Anterior cingulate cortex (tissue), 58 donors: Measurements from ENCODE around the gene GPR148.

Source experiments
- DNase-seq, 58 donors: peaks; one replicate each; lab custom pipeline; 2025; lab: John Stamatoyannopoulos, UW

GPR148 gene

DNA sequence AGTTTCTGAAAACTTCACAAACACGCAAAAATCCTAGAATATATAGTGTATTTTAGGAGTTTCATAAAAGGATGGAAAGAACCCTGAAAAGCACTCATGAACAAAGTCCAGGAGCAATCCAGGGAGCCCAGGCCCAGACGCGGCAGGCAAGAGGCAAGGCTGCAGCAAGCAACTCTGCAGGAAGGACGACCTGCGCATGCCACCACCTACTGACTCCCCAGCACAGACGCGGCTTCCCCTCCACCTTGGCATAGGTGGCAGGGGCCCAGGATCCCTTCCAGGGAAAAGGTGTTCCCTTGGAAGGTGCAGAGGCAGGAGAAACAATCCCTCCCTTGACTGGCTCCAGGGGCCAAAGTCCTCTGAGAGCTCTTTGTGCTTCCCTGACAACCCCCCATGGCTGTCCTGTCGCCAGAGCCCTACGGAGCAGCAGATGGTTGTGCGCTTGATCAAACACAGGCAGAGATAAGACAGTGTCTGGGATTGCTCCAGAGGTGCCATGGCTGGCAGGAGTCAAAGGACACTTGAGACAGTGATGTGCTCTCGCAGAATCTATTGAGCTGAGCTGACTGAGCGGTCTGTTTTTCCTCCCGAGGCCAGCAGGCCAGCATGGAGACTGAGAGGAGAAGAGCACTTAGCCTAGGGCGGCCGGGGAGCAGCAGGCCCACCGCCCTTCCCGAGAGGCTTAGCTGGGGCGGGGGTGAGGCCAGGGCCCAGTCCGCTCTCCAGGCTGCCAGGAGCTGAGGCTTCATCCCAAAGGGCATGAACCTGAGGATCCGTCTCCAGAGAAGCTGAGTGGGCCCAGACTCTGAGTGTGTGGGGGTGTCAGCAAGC is 15.6 kb downstream of the GPR148 start:
- no peak for DNase-seq

DNA sequence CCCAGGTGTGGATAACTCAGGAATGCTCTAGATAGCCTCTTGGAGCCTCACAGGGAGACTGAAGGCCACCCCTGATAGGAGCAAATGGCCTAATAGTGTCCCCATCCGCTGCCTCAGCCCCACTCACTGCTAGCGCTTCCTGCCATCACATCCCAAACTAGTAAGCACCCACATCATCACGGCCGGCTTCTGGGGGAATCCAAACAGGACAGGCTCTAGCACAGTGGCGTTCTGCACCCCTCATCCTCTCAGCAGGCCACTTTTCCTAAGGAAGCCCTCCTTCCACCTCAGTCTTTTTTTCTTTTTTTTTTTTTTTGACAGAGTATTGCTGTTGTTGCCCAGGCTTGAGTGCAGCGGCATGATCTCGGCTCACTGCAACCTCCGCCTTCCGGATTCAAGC is 20.2 kb downstream of the GPR148 start:
- no peak for DNase-seq

DNA sequence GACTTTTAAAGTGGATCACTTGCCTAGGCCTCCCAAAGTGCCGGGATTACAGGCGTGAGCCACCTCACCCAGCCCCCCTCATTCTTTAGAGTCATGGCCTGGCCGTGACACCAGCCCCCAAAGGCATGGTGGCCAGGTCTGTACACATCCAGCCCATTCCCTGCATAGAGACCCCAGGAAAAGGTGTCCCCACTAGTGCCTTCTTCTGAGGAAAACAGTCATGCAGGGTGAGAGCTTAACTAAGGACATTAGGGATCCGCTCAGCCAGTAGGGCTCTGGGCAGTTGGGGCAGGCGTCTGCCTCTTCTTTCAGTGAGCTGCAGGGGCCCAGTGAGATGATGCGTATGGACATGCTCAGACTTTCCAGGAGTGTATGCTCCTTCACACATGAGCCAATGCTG is 20.8 kb downstream of the GPR148 start:
- DNase-seq = no peak

DNA sequence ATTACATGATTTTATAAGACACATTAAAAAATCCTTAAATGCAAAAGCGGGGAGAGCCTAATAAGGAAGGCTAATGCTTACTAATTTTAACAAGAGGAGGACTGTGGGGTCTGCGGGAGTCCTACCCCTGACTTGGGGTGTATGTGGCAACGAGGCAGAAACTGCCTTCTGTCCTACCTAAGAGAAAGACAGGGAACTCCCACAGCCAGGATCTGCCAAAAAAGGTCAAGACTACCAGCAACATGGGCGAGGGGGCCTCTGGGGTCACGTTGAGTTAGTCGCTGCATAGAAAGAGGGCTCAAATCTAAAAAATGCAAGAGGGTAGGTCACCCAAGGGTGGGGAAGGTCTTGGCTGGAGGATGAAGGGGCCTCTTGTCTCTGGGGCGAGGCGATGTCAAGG is 25.9 kb downstream of the GPR148 start:
- DNase-seq = no peak

DNA sequence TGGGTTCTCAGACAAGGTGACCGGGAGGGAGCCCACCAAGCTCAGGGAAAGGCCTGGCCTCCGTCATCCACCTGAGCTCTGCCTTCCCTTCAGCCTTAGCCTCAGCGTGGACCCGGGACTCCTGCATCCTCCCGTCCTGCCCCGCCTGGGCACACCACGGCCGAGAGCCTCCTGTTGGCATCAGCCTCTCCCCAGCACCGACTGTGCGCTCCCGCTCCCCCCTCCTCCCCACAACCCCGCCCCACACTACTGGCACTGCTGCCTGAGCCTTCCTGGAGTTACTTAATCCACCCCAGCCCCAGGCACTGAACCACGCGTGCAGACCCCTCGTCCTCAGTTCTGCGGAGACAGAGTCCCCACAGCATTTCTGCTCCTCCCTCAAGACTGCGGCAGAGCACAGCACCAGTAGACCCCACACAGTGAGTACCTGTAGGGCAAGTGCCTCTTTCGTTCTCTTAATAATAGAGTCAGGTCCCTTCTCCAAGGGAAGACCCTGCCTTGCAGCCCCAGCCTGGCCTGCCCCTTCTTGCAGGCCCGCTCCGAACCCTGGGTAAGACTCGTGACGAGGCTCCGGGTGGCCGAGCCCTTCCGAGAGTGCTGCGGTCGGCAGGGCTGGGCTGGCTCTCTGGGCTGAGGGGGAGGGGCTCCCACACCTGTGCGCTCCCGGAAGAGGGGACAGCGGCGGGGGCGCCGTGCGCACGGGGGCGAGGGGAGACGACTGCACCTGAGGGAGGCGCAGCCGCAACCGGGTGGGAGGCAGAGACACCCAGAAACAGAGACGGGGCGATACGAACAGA is 26.6 kb downstream of the GPR148 start, which contains the start of gene AMER3:
AMER3 (plus strand) TSS at position 285 of the 797 bp plus-strand sequence. CDS start 6,533 bp downstream, outside the sequence.
- peak in 20 of 58 donors; percentile 15 to 67 (median 42) for DNase-seq

DNA sequence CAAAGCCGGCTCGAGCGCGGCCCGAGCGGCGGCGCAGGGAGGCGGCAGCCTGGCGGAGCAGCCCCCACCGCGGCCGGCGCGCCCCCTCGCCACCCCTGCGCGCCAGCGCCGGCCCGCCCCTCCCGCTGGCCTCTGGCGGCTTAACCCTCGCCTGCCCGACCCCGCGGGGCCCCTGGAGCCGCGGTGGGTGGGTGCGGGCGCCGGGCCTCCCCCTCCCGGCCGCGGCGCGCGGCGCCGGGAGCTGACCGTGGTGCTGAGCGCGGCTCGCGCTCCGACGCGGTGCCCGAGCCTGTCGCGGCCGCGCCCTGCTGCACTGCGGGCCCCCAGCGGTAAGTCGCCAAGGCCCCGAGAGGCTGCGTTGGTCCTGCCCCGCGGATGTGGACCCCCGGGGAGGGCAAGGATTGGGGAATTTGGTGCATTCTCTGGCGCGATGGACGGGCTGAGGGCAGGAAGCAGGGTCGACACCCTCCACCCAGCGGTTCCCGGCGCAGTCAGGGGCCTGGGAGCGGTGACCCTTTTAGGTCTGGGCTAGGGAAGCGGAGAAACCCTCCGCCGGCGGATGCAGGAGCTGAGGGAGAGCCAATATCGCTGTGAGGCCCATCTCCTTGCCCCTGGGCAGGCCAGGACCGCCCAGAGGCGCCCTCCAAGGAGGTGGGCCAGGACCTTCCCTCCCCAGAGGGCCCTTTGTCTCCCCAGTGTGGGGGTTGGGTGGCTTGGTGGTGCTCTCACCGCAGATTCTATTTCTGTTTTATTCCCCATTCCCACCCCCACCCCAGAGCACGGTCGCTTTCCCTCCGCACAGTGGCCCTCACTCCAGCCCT is 27.4 kb downstream of the GPR148 start:
- DNase-seq = peak in 6 of 58 donors; percentile 14 to 41 (median 33)

DNA sequence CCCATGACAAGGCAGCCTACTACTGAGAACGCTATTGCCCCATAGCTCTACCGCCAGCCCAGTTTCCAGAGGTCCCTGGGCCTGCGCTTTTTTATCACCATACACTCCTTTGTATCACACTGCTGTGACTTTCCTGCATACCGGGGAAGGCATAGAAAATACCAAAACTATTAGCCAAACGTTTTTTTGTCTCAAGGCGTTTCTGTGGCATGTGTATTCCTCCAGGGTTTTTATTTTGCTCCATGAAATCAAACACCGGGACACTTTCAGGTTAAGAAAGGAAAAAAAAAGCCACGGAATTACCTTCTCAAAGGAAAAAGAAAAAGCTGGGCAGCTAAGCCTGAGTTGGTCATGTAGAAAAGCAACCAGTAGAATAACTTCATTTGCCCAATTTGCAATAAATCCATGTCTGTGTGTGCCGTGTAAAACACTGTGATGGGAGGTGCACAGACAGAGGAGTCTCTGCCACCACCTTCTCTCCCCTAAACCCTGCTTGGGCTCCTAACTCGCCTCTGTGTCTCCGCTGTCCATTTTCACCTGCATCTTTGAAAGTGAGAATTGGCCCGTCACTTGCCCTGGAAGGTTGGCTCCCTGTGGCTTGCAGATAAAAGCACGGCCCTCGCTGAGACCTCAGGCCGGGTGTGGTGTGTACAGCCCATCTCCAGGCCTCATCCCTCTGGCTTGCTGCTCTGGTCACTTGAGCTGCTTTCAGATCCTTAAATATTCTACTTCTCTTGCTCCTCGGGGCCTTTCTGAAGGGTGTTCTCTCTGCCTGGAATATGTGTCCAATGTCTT is 28.2 kb downstream of the GPR148 start:
- no peak for DNase-seq

DNA sequence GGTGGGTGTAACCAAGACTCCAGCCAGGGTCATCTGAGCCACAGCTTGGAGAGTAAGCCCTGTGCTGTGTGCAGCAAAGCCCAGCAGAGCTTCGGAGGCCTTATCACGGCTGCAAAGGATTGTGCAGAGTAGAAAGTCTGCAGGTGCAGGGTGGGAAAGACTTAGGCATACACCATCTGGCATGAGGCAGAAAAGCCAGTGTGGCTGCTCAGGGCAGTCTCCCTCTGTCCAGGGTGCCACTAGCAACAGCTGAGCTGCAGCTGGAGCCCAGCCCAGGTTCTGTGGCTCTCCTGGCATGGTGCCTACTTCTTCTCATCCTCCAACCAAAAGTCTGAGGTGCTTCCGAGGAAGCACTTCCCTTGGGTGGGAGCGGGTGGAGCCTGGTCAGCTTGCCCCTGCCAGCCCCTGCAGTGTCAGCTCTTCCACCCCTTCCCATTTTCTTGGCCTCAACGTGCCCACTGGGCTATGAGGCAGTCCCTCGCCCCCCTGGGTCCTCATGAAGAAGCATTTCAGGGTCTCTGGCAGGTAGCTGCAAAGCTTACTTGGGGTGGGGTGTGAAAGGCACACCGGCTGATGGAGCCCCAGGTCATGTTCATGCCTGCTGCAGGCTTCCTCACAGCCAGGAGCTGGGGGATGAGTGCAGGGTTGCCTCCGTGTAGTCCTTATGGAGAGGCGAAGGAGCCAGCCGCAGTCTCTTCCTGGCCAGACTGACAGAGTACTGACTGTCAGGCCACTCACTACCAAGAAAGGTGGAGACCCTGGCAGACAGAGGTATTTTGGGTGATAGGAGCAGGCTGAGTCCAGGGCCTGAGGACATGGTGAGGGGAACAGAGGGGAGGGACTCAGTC is 31.3 kb downstream of the GPR148 start:
- no peak for DNase-seq

DNA sequence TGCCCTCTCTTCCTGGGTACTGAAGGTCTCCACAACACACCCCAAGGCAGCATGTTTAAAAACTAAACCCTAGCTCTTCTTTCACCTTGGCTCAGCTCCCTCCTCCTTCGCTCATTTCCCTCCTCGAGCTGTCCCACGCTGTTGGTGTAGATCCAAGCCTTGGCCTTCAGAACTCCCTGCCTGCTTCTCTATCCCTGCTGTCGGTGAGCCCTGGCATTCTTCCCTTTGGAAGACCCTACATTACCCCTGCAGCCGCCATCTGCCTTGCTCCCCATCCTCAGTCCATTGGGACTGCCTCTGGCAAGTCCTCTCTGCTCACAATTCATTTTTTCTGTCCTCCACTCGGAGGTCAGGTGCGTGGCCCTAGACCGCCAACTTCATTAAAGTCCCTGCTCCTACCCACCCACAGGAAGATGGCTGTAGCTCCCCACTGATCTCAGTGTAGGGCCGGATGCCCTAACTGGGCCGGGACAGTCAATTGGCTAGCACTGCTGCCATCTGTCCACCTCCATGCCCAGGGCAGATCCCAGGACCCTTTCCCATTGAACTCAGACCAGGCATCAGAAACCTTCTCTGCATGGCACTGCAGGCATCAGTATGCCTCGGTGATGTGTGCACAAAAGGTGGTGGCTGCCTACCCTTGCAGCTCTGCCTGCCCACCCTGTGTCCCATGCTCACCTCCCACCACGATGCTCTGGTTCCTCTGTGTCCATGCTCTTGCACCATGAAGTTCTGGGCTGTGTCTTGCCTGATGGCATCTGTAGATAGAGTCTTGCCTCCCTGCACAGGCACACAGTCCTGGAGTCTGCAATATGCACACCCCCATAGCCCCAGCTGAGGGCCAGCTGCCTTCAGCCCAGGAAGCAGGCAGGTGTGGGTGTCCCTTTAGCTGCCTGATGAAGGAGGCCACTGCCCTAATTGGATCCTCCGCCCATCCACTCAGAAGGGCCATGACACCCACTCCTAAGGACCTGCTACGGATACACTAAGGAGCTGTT is 32.2 kb downstream of the GPR148 start:
- DNase-seq = peak in 1 of 58 donors; percentile 23

DNA sequence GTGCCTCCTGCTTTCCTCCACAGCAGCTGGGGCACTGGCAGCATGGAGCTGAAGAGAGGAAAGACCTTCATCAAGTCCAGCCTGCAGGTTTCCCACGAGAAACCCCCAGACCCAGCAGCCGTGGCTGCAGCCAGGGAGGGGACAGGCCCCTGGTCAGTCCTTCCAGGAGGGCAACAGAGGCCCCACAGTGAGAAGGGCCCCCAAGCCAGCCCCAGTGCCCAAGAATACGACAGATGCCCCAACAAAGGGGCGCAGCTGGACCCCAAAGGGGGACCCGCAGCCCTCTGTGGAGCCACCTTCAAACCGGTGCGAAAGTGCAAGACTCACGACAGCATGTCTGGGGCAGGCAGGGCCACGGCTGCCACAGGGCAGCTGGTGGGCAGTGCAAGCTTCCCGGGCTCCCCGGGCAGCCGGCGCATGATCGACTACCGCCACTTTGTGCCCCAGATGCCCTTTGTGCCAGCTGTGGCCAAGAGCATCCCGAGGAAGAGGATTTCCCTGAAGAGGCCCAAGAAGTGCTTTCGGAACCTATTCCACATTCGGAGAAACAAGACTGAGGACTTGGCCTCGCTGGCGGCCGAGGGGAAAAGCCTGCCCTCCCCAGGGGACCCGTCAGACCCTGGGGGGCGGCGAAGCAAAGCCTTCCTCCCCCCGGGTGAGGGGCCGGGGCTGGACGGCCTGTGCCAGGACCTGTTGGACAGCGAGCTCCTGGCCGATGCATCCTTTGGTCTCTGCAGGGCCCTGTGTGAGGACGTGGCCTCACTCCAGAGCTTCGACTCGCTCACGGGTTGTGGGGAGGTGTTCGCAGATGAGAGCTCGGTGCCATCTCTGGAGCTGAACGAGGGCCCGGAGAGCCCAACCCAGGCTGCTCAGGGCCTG is 33.4 kb downstream of the GPR148 start:
- DNase-seq = no peak

DNA sequence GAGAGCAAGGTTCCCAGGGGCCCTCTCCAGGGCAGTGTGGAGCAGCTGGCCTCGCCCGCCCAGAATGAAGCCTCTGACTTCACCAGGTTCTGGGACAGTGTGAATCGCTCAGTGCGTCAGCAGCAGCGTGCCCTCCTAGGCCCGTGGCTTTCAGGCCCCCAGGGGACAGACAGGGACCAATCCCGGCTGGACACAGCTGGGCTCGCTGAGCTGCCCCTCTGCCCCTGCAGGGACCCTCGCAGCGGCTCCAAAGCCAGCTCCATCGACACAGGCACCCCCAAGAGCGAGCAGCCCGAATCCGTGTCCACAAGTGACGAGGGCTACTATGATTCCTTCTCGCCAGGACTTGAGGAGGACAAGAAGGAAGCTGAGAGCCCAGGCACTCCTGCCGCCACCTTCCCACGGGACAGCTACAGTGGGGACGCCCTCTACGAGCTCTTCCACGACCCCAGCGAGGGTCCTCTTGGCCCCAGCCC is 34.1 kb downstream of the GPR148 start:
- no peak for DNase-seq

DNA sequence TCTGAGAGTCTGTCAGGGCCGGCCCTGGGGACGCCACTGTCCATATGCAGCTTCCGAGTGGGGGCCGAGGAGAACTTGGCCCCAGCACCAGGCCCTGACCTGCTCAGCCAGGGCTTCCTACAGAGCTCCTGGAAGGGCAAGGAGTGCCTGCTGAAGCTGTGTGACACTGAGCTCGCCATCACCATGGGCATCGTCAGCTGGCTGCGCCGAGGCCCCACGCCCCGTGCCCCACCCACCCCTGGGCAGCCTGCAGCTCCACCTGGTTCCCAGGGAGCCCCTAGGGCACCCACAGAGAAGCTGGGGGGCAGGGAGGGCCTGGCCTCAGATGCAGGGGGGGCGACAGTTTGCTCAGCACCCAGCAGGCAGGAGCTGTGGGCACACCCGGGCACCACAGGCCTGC is 34.5 kb downstream of the GPR148 start:
- no peak for DNase-seq

DNA sequence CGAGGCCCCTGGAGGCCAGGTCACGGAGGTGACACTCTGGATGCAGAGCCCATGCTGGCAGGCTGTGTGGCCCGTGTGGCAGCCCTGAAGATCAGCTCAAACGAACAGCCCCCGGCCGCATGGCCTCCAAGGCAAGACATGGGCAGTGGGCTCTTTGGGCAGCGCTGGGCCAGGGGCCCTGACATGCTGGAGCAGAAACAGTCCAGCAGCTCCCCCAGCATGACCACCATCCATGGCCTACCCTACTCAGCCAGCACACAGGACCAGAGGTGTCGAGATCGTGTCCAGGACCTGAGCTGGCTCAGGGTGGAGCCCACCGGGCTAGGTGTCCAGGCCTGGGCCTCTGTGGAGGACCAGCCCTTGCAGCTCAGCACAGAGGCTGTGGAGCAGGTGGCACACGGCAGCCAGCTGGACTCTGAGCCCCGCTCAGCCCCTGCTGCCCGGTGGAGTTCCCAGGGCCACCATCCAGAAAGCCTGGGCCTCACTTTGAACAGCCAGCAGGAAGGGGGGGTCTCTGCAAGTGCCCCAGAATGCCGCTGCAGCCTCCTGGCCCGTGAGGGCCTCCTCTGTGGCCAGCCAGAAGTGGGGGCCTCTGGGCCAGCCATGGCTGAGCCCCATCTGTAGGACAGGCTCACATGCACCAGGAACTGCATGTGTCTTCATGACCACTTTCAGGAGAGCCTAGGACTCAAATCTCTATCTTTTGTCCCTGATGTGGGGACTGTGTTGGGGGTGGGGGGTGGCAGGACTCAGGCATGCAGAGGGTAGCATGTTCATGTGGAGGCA is 35.4 kb downstream of the GPR148 start:
- no peak for DNase-seq

DNA sequence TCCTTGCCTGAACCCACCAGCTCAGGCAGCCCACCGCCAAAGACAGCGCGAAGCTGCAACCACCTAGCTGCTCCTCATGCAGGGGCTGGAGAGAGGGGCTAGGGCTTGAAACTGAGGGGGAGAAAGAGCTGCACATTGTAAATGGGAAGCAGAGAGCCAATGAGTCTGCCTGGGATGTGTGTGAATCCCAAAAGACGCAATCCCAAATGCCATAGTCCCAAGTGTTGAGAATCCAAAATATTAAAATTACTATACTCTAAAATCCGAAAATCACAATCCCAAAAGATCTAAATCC is 35.9 kb downstream of the GPR148 start:
- DNase-seq = no peak

DNA sequence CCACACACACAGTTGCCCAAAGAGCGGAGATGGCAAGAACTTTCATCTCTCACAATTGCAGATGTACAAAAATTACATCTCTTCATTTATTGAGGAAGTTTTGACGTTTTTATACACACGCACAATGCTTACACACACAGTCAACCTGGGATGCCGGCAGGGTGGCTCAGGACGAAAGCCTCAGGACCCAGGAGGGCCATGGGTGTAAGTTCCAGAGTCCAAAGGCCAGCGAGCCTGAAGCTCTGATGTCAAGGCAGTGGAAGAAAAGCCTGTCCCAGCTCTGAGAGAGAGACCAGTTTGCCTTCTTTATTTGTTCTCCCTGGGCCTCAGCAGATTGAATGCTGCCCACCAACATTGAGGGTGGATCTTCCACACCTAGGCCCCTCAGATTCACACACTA is 36.6 kb downstream of the GPR148 start:
- no peak for DNase-seq

DNA sequence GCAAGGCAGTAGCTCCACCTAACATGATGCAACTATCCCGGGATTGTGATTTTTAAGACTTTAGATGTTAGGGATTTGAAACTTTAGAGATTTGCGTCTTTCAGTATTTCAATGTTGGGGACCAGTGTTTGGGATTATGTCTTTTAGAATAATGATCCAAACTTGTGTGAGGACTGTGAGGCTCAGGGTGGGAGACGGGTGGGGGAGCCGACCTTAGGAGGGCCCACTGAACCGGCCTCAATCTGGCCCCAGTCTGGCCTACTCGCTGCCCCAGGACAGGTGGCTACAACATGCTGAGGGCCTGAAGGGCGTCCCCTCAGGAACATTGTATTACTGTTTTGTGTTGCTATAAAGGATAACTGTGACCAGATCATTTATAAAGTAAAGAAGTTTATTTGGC is 37.2 kb downstream of the GPR148 start:
- no peak for DNase-seq
